ENCODE data around the gene ITGB8. TPM values are rescaled to one million over a fixed set of nuclear protein-coding genes. Genes with fewer than 3 reads are reported as not detected.

Gene ITGB8
- total RNA-seq, 1 donor from 2014 or later, result 19.0 TPM

GRCh38 chr7:20440472-20441105, 109.9 kb downstream of the ITGB8 start:
- Mint-ChIP-seq H3K27ac (ENCODE audit: unreplicated experiment) (no peak overlapping the region), H3K4me1 (ENCODE audit: low read depth, unreplicated experiment) (no peaks in the 10 kb centered on the region), H3K9me3 (ENCODE audit: unreplicated experiment) (peaks cover 3% of the 10 kb centered on the region), H3K36me3 (ENCODE audit: unreplicated experiment) (peaks cover 9% of the 10 kb centered on the region), H3K4me3 (ENCODE audit: unreplicated experiment) (no peak overlapping the region), H3K27me3 (ENCODE audit: unreplicated experiment) (peaks cover 3% of the 10 kb centered on the region)
- DNase-seq, result peak; percentile 65
- peak; percentile 66 for TF ChIP-seq CTCF (IDR thresholded peaks at IDR 0.05; ENCODE audit: partially characterized antibody, unreplicated experiment)

GRCh38 chr7:20441346-20441745, 110.6 kb downstream of the ITGB8 start:
- DNase-seq, result no peak
- TF ChIP-seq CTCF (IDR thresholded peaks at IDR 0.05; ENCODE audit: partially characterized antibody, unreplicated experiment), result no peak
- Mint-ChIP-seq H3K4me1 (ENCODE audit: low read depth, unreplicated experiment) (no peaks in the 10 kb centered on the region), H3K9me3 (ENCODE audit: unreplicated experiment) (peaks cover 3% of the 10 kb centered on the region), H3K4me3 (ENCODE audit: unreplicated experiment) (no peak overlapping the region), H3K27me3 (ENCODE audit: unreplicated experiment) (peaks cover 3% of the 10 kb centered on the region), H3K36me3 (ENCODE audit: unreplicated experiment) (peaks cover 9% of the 10 kb centered on the region), H3K27ac (ENCODE audit: unreplicated experiment) (no peak overlapping the region)

GRCh38 chr7:20441991-20442441, 111.3 kb downstream of the ITGB8 start:
- Mint-ChIP-seq H3K4me1 (ENCODE audit: low read depth, unreplicated experiment) (no peaks in the 10 kb centered on the region), H3K27ac (ENCODE audit: unreplicated experiment) (no peak overlapping the region)

GRCh38 chr7:20442951-20443350, 112.3 kb downstream of the ITGB8 start:
- peaks cover 2% of the 10 kb centered on the region for H3K4me1 Mint-ChIP-seq (ENCODE audit: low read depth, unreplicated experiment)
- peaks cover 9% of the 10 kb centered on the region for H3K36me3 Mint-ChIP-seq (ENCODE audit: unreplicated experiment)
- no peak for TF ChIP-seq CTCF (IDR thresholded peaks at IDR 0.05; ENCODE audit: partially characterized antibody, unreplicated experiment)
- H3K27ac Mint-ChIP-seq (ENCODE audit: unreplicated experiment), result no peak overlapping the region
- DNase-seq, result peak; percentile 12
- H3K27me3 Mint-ChIP-seq (ENCODE audit: unreplicated experiment), result peaks cover 3% of the 10 kb centered on the region
- H3K9me3 Mint-ChIP-seq (ENCODE audit: unreplicated experiment), result peaks cover 3% of the 10 kb centered on the region
- H3K4me3 Mint-ChIP-seq (ENCODE audit: unreplicated experiment), result no peak overlapping the region

More at GRCh38 chr7:20441991-20442441, 111.3 kb downstream of the ITGB8 start:
- DNase-seq, result no peak
- no peak overlapping the region for H3K4me3 Mint-ChIP-seq (ENCODE audit: unreplicated experiment)
- TF ChIP-seq CTCF (IDR thresholded peaks at IDR 0.05; ENCODE audit: partially characterized antibody, unreplicated experiment), result no peak
- peaks cover 9% of the 10 kb centered on the region for H3K36me3 Mint-ChIP-seq (ENCODE audit: unreplicated experiment)
- H3K9me3 Mint-ChIP-seq (ENCODE audit: unreplicated experiment), result peaks cover 3% of the 10 kb centered on the region
- H3K27me3 Mint-ChIP-seq (ENCODE audit: unreplicated experiment), result peaks cover 3% of the 10 kb centered on the region

- no peak for DNase-seq
- Mint-ChIP-seq H3K27me3 (ENCODE audit: unreplicated experiment) (peaks cover 3% of the 10 kb centered on the region), H3K4me3 (ENCODE audit: unreplicated experiment) (no peak overlapping the region), H3K36me3 (ENCODE audit: unreplicated experiment) (peaks cover 9% of the 10 kb centered on the region), H3K9me3 (ENCODE audit: unreplicated experiment) (peaks cover 3% of the 10 kb centered on the region), H3K27ac (ENCODE audit: unreplicated experiment) (no peak overlapping the region), H3K4me1 (ENCODE audit: low read depth, unreplicated experiment) (peaks cover 2% of the 10 kb centered on the region)
- TF ChIP-seq CTCF (IDR thresholded peaks at IDR 0.05; ENCODE audit: partially characterized antibody, unreplicated experiment), result no peak
Observed at GRCh38 chr7:20444030-20444800, 113.5 kb downstream of the ITGB8 start.

Measured in glutamatergic neuron (in vitro differentiated cells).